HT-29 (cell line): ENCODE measurements around the gene EML1. TPM values are rescaled to one million over a fixed set of nuclear protein-coding genes. Genes with fewer than 3 reads are reported as not detected.
"Not testable (repeated sequence)": the region's sequence is repeated elsewhere in the genome, so short reads cannot be mapped to it uniquely, and the experiment has no call there.

ENCODE experiments used
- DNase-seq: peaks from one replicate; pipeline ENCODE4 v3.0.0-alpha.2; 2015; ENCODE audit warnings: low spot score
- total RNA-seq: library from RNA; depleted of rRNA; stranded (reverse); fragments of >200 nt; shearing (Covaris generic); gene quantifications from 2 replicates; pipeline ENCODE4 v1.2.3, GENCODE V29; 2014

EML1 gene
- total RNA-seq, 1 experiment from 2014 or later = not detected

GRCh38 chr14:99755068-99755405 lies 38.2 kb upstream of the EML1 start:
- DNase-seq = no peak

GRCh38 chr14:99755629-99756603 lies 37.3 kb upstream of the EML1 start:
- DNase-seq = no peak

- DNase-seq = no peak
Measured at GRCh38 chr14:99756796-99757195, 36.4 kb upstream of the EML1 start.

GRCh38 chr14:99757331-99758070 lies 35.7 kb upstream of the EML1 start:
- DNase-seq = no peak

GRCh38 chr14:99758121-99758821 lies 34.9 kb upstream of the EML1 start:
- DNase-seq = no peak

- DNase-seq = no peak
Measured at GRCh38 chr14:99758872-99759545, 34.2 kb upstream of the EML1 start.

- DNase-seq = no peak
Measured at GRCh38 chr14:99759546-99759925, 33.7 kb upstream of the EML1 start.

GRCh38 chr14:99760817-99761216 lies 32.4 kb upstream of the EML1 start:
- no peak for DNase-seq

- DNase-seq = not testable (repeated sequence)
Measured at GRCh38 chr14:99762911-99763310, 30.3 kb upstream of the EML1 start.

- DNase-seq = no peak
Measured at GRCh38 chr14:99763527-99764221, 29.5 kb upstream of the EML1 start.

GRCh38 chr14:99764222-99764706 lies 28.9 kb upstream of the EML1 start:
- DNase-seq = no peak

GRCh38 chr14:99768381-99768780 lies 24.8 kb upstream of the EML1 start:
- DNase-seq = no peak

GRCh38 chr14:99769123-99769522 lies 24.1 kb upstream of the EML1 start:
- no peak for DNase-seq

GRCh38 chr14:99769799-99770198 lies 23.4 kb upstream of the EML1 start:
- no peak for DNase-seq

GRCh38 chr14:99772371-99773283 lies 20.6 kb upstream of the EML1 start:
- DNase-seq = no peak

GRCh38 chr14:99773521-99774497 lies 19.4 kb upstream of the EML1 start:
- DNase-seq = no peak

GRCh38 chr14:99774556-99775307 lies 18.5 kb upstream of the EML1 start:
- no peak for DNase-seq

GRCh38 chr14:99775351-99775750 lies 17.9 kb upstream of the EML1 start:
- no peak for DNase-seq
